Astrocyte (in vitro differentiated cells and primary cell): ENCODE data around the gene SRCAP.

ENCODE experiments used
- EZH2 ChIP-seq: IDR thresholded peaks from 2 replicates; pipeline ENCODE4 v1.6.1; 2012; ENCODE audit warnings: mild to moderate bottlenecking, low read length, inconsistent platforms; ENCODE audit not compliant: insufficient read depth
- TF ChIP-seq, protein P1 (sequence below): IDR thresholded peaks from 2 replicates; pipeline ENCODE4 v1.5.1; 2011; ENCODE audit warnings: low read depth, mild to moderate bottlenecking, inconsistent platforms, low read length, moderate library complexity; ENCODE audit not compliant: insufficient read depth

DNA sequence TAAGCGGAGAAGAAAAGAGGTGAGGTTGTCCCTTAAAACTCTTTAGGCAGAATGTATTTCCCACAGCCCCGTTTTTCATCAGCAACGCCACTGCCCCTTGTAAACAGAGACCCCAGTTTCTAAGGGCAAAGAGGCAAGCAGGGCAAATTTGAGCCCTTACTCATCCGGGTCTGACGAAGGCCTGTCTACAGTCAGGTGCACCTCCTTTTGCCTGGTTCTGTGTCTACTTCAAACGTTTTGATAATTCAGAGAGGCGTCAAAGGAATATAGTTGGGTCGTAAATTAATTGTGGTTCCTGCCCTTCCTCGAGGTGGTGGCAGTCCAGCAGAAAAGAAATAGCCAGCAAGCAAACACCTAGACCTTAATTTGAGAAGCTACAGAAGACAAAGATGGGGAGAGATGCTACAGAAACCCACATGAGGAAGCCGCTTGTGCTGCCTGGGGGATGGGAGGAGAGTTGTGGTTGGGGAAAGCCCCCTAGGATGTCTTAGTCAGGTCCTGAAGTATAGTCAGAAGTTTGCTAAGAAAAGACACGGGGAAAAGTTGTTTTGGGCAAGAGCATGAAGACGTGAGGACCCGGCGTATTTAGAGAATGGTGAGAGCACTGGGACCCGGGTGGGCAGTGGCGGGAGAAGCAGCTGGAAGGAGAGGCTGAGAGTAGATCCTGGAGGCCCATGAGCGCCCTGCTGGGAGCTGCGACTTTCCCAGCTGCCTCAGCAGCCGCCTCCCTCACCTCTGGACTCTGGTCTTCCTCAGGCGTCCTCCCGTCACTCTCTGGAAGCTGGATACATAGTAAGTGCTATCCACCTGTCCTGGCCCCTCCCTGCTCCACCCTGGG, 38.3 kb upstream of the SRCAP start:
- TF ChIP-seq, protein P1, sequence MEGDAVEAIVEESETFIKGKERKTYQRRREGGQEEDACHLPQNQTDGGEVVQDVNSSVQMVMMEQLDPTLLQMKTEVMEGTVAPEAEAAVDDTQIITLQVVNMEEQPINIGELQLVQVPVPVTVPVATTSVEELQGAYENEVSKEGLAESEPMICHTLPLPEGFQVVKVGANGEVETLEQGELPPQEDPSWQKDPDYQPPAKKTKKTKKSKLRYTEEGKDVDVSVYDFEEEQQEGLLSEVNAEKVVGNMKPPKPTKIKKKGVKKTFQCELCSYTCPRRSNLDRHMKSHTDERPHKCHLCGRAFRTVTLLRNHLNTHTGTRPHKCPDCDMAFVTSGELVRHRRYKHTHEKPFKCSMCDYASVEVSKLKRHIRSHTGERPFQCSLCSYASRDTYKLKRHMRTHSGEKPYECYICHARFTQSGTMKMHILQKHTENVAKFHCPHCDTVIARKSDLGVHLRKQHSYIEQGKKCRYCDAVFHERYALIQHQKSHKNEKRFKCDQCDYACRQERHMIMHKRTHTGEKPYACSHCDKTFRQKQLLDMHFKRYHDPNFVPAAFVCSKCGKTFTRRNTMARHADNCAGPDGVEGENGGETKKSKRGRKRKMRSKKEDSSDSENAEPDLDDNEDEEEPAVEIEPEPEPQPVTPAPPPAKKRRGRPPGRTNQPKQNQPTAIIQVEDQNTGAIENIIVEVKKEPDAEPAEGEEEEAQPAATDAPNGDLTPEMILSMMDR, result no peak
- no peak for TF ChIP-seq EZH2
